Transverse colon (tissue), 3 donors: ENCODE data around the gene FBH1.

ENCODE experiments used
- CTCF ChIP-seq, 5 experiments: fragments of 200-600 bp in 3 of 5; fragments of 450-650 bp in 2 of 5; sonication (generic) in 3 of 5; IDR thresholded peaks; 1 replicate in 2 of 5; 2 replicates in 3 of 5; pipeline ENCODE4 v1.5.1; 2016 to 2017; ENCODE audit warnings: antibody characterized with exemption in 5 of 5, inconsistent platforms in 3 of 5, mild to moderate bottlenecking in 2 of 5, moderate library complexity in 1 of 5
- EP300 ChIP-seq: sonication (generic); formaldehyde crosslinking; IDR thresholded peaks from one replicate; pipeline ENCODE4 v1.6.1; 2017; ENCODE audit warnings: antibody characterized with exemption, low read depth
- POLR2A ChIP-seq: fragments of 450-650 bp; IDR thresholded peaks from one replicate; pipeline ENCODE4 v1.6.1; 2016; ENCODE audit warnings: antibody characterized with exemption, mild to moderate bottlenecking, moderate library complexity

- TF ChIP-seq CTCF (IDR thresholded peaks at IDR 0.05) (no peak), POLR2A (no peak), EP300 (no peak)
Measured at GRCh38 chr10:5876181-5876768, 13.8 kb upstream of the FBH1 start.
